Fibroblast of lung (primary cell): ENCODE data around the gene TEAD3. TPM values are rescaled to one million over a fixed set of nuclear protein-coding genes. Genes with fewer than 3 reads are reported as not detected.
A peak's percentile ranks its signal among the peaks of the same experiment; 100 is the strongest.

Source experiments
- DNase-seq, 2 donors: peaks; one replicate each; pipeline versions ENCODE4 v3.0.0 to v3.0.0-alpha.2; 2010; ENCODE audit warnings: low read depth in 2 of 2
- H2AFZ ChIP-seq: 2 replicates; pipeline ENCODE4 v1.5.1; 2012; ENCODE audit warnings: low read length, control low read depth, inconsistent platforms
- H3K27ac ChIP-seq: 2 replicates; pipeline ENCODE4 v1.5.1; 2011; ENCODE audit warnings: low read length, control low read depth; ENCODE audit not compliant: insufficient read depth
- H3K27me3 ChIP-seq: 2 replicates; pipeline ENCODE4 v1.5.1; 2011; ENCODE audit warnings: mild to moderate bottlenecking, low read length; ENCODE audit not compliant: control insufficient read depth, insufficient read depth
- H3K36me3 ChIP-seq: 2 replicates; pipeline ENCODE4 v1.5.1; 2011; ENCODE audit warnings: low read length; ENCODE audit not compliant: control insufficient read depth, insufficient read depth
- H3K4me1 ChIP-seq: 2 replicates; pipeline ENCODE4 v1.5.1; 2011; ENCODE audit warnings: low read length; ENCODE audit not compliant: control insufficient read depth, insufficient read depth; ENCODE audit errors: extremely low read depth
- H3K4me2 ChIP-seq: 2 replicates; pipeline ENCODE4 v1.5.1; 2011; ENCODE audit warnings: low read length, control low read depth; ENCODE audit not compliant: insufficient read depth; ENCODE audit errors: extremely low read depth
- H3K4me3 ChIP-seq, 4 experiments: fragments of 200-600 bp in 1 of 4; sonication (generic) in 1 of 4; replicated peaks in 1 of 4; 2 replicates each; pipeline ENCODE4 v1.5.1; 2011 to 2016; ENCODE audit warnings: low read length in 4 of 4, low read depth in 3 of 4, mild to moderate bottlenecking in 3 of 4, control low read depth in 2 of 4, inconsistent platforms in 1 of 4, mixed read lengths in 1 of 4; ENCODE audit not compliant: insufficient read depth in 1 of 4; ENCODE audit errors: control extremely low read depth in 1 of 4
- H3K79me2 ChIP-seq: 2 replicates; pipeline ENCODE4 v1.5.1; 2012; ENCODE audit warnings: mild to moderate bottlenecking, low read length, inconsistent platforms; ENCODE audit not compliant: control insufficient read depth, insufficient read depth
- H3K9ac ChIP-seq: 2 replicates; pipeline ENCODE4 v1.5.1; 2011; ENCODE audit warnings: mild to moderate bottlenecking, low read length, control low read depth; ENCODE audit not compliant: insufficient read depth
- H3K9me3 ChIP-seq: 2 replicates; pipeline ENCODE4 v1.5.1; 2012; ENCODE audit warnings: low read depth, low read length; ENCODE audit not compliant: control insufficient read depth, insufficient read depth
- H4K20me1 ChIP-seq: 2 replicates; pipeline ENCODE4 v1.5.1; 2011; ENCODE audit warnings: low read length; ENCODE audit not compliant: control insufficient read depth, insufficient read depth; ENCODE audit errors: extremely low read depth
- CTCF ChIP-seq, 2 donors: IDR thresholded peaks in 1 of 2; conservative IDR thresholded peaks in 1 of 2; 1 replicate in 1 of 2; 2 replicates in 1 of 2; pipeline ENCODE4 v1.5.1; 2011 to 2012; ENCODE audit warnings: low read length in 2 of 2, control low read depth in 1 of 2, inconsistent platforms in 1 of 2, low read depth in 1 of 2, mild to moderate bottlenecking in 1 of 2
- EZH2 ChIP-seq: IDR thresholded peaks from 2 replicates; pipeline ENCODE4 v1.5.1; 2012; ENCODE audit warnings: low read length, control low read depth, mild to moderate bottlenecking; ENCODE audit errors: missing control alignments
- polyA plus RNA-seq, 2 donors: library from polyadenylated mRNA; depleted of rRNA in 1 of 2; stranded (reverse) in 1 of 2; unstranded in 1 of 2; fragments of >200 nt; gene quantifications; 2 replicates each; pipeline ENCODE4 v1.2.1, GENCODE V29; 2011 to 2012; ENCODE audit warnings: missing spikeins in 1 of 2
- total RNA-seq: library from RNA; depleted of rRNA; stranded (reverse); fragments of >200 nt; gene quantifications from 2 replicates; pipeline ENCODE4 v1.2.1, GENCODE V29; 2014

The TEAD3 gene
- total and polyA plus RNA-seq, 2 donors (not counting 1 experiment from before 2014, with no cell fraction given), result 9.6 to 26.7 TPM

GRCh38 chr6:35510916-35511561 lies 14.2 kb upstream of the TEAD3 start:
- TF ChIP-seq EZH2 (peak; percentile 66), CTCF (conservative IDR thresholded peaks at IDR 0.05 in 1 of 2, IDR thresholded peaks at IDR 0.05 in 1 of 2; ENCODE audit: low read depth in 1 of 2, low read length in 2 of 2) (no peak)
- Histone ChIP-seq H4K20me1 (no peaks in the 10 kb centered on the region), H2AFZ (no peak overlapping the region), H3K4me1 (no peaks in the 10 kb centered on the region), H3K4me3 (no peak overlapping the region), H3K27me3 (peaks cover 33% of the 10 kb centered on the region), H3K4me2 (no peak overlapping the region), H3K27ac (no peak overlapping the region), H3K36me3 (no peaks in the 10 kb centered on the region), H3K9me3 (no peaks in the 10 kb centered on the region), H3K79me2 (no peaks in the 10 kb centered on the region), H3K9ac (no peak overlapping the region)
- DNase-seq, result no peak

DNA sequence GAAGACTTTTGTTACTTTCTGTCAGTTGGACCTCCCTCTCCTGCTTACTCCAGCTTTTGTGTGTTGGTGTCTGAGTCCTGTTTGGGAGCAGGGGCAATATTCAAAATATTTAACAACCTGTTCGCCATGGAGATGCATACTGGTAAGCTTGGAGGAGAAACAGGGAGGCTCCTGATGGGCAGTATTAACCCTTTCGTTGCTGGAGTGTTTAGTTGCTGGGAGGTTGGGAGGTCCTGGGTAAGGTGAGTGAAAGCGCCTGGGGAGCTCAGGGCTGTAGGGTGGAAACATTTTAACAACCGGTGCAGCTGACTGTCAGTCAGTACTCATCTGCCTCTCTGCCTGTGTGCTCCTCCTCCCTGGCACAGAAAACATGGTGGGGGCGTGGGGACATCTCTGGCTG lies 11.7 kb upstream of the TEAD3 start:
- TF ChIP-seq CTCF (conservative IDR thresholded peaks at IDR 0.05 in 1 of 2, IDR thresholded peaks at IDR 0.05 in 1 of 2; ENCODE audit: low read depth in 1 of 2, low read length in 2 of 2), result no peak
- TF ChIP-seq EZH2, result no peak
- Histone ChIP-seq H3K27ac (no peak overlapping the region), H3K4me2 (no peak overlapping the region), H3K79me2 (no peaks in the 10 kb centered on the region), H3K36me3 (no peaks in the 10 kb centered on the region), H3K9ac (no peak overlapping the region), H3K9me3 (no peaks in the 10 kb centered on the region), H4K20me1 (no peaks in the 10 kb centered on the region), H3K4me3 (no peak overlapping the region), H2AFZ (no peak overlapping the region), H3K27me3 (peaks cover 36% of the 10 kb centered on the region), H3K4me1 (no peaks in the 10 kb centered on the region)
- no peak for DNase-seq

GRCh38 chr6:35508027-35508426 lies 11.1 kb upstream of the TEAD3 start:
- Histone ChIP-seq H3K9me3 (no peaks in the 10 kb centered on the region), H3K4me3 (no peak overlapping the region), H2AFZ (no peak overlapping the region), H4K20me1 (no peaks in the 10 kb centered on the region), H3K27ac (no peak overlapping the region), H3K79me2 (no peaks in the 10 kb centered on the region), H3K27me3 (peaks cover 36% of the 10 kb centered on the region), H3K4me2 (no peak overlapping the region), H3K9ac (no peak overlapping the region), H3K4me1 (no peaks in the 10 kb centered on the region), H3K36me3 (no peaks in the 10 kb centered on the region)
- no peak for DNase-seq
- TF ChIP-seq EZH2 (no peak), CTCF (conservative IDR thresholded peaks at IDR 0.05 in 1 of 2, IDR thresholded peaks at IDR 0.05 in 1 of 2; ENCODE audit: low read depth in 1 of 2, low read length in 2 of 2) (no peak)
